Astrocyte (in vitro differentiated cells and primary cell): ENCODE results near the gene CIDEB.

Source experiments
- CTCF ChIP-seq: IDR thresholded peaks from 2 replicates; pipeline ENCODE4 v1.5.1; 2011; ENCODE audit warnings: low read depth, mild to moderate bottlenecking, inconsistent platforms, low read length, moderate library complexity; ENCODE audit not compliant: insufficient read depth
- EZH2 ChIP-seq: IDR thresholded peaks from 2 replicates; pipeline ENCODE4 v1.6.1; 2012; ENCODE audit warnings: mild to moderate bottlenecking, low read length, inconsistent platforms; ENCODE audit not compliant: insufficient read depth

DNA sequence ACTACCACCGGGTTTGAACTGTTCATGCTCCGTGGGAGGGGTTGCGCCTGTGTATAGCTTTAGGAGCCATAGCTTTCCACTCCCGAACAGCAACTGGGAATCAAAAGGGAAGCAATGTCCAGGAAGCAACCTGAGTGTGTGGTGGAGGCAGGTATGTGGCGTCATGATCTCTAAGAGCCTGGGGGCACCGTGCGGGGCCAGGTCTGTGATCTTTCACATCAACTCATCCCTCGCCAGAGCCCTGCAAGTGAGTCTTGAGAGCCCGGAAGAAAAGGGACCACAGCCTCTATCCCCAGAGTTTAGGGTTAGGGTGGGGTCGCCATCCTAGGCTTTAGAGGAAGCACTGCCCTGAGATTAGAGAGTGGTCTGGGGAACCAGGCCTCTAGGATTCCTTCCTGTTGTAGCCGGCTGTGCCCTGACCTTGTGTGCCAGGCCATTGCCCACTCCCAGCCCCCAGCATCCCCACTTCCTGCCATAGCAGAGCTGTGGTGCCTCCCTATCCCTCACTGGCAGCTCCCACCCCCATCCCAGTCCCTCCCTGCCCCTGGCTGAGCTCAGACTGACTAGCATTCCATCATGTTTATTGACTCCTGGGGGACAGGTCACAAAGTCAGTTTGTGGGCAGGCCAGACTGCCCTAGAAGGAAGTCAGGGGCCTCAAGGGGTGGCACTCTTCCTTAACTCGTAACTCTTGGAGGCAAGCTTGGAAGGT is 27.8 kb upstream of the CIDEB start:
- no peak for TF ChIP-seq CTCF
- TF ChIP-seq EZH2 = no peak
